A549 (cell line): Measurements from ENCODE around the gene SLC38A2. TPM values are rescaled to one million over a fixed set of nuclear protein-coding genes. Genes with fewer than 3 reads are reported as not detected.
A peak's percentile ranks its signal among the peaks of the same experiment; 100 is the strongest.

Source experiments
- ATAC-seq, 2 experiments: fragments of 200-7000 bp in 1 of 2; fragments of >200 bp in 1 of 2; cut with Nextera tagmentation in 1 of 2; cut with Tn5 transposase in 1 of 2; 3 replicates each; pipeline versions ENCODE4 v1.8.0 to v1.9.1; 2018 to 2020; ENCODE audit warnings: mild to moderate bottlenecking in 1 of 2, moderate library complexity in 1 of 2
- CTCF ChIA-PET: fragments of 300-600 bp; sonication (Branson Sonifier 250); formaldehyde crosslinking; extraction: SDS; loops from one replicate; lab custom pipeline; 2021; ENCODE audit warnings: antibody characterized with exemption, inconsistent platforms; lab: Yijun Ruan, JAX
- POLR2A ChIA-PET: fragments of 350-600 bp; formaldehyde crosslinking; extraction: SDS; loops from one replicate; lab custom pipeline; 2021; ENCODE audit warnings: antibody characterized with exemption, inconsistent platforms; lab: Yijun Ruan, JAX
- DNase-seq, 2 experiments: peaks; one replicate each; pipeline versions ENCODE4 v3.0.0 to v3.0.0-alpha.2; 2011 to 2016; ENCODE audit warnings: low read depth in 1 of 2, low spot score in 1 of 2
- FAIRE-seq: peaks from 2 replicates; lab custom pipeline; 2011; peaks lifted over from hg19 to GRCh38; lab: Jason Lieb, UNC
- H3K27ac ChIP-seq, 2 experiments: fragments of >200 bp; sonication (Bioruptor Twin); formaldehyde crosslinking; 3 replicates each; pipeline ENCODE4 v1.5.1; 2016 to 2017
- H3K4me1 ChIP-seq: fragments of >200 bp; sonication (Bioruptor Twin); formaldehyde crosslinking; 3 replicates; pipeline ENCODE4 v1.6.1; 2016
- H3K4me2 ChIP-seq: fragments of >200 bp; sonication (Bioruptor Twin); formaldehyde crosslinking; 3 replicates; pipeline ENCODE4 v1.6.1; 2016
- H3K4me3 ChIP-seq: fragments of >200 bp; sonication (Bioruptor Twin); formaldehyde crosslinking; 3 replicates; pipeline ENCODE4 v1.5.1; 2016
- H3K9me3 ChIP-seq: fragments of >200 bp; sonication (Bioruptor Twin); formaldehyde crosslinking; 3 replicates; pipeline ENCODE4 v1.6.1; 2016
- CBX2 ChIP-seq: fragments of 200-600 bp; sonication (generic); IDR thresholded peaks from 2 replicates; pipeline ENCODE4 v1.6.1; 2016; ENCODE audit warnings: low read depth, mild to moderate bottlenecking, borderline replicate concordance
- CBX8 ChIP-seq: fragments of 200-600 bp; sonication (generic); IDR thresholded peaks from 2 replicates; pipeline ENCODE4 v1.6.1; 2016
- CEBPB ChIP-seq, 2 experiments: fragments of >200 bp in 1 of 2; sonication (Bioruptor Twin) in 1 of 2; formaldehyde crosslinking in 1 of 2; IDR thresholded peaks; 2 replicates each; pipeline ENCODE4 v1.6.1; 2012 to 2016
- E2F6 ChIP-seq: IDR thresholded peaks from 2 replicates; pipeline ENCODE4 v1.6.1; 2012; ENCODE audit warnings: low read depth, borderline replicate concordance
- EHF ChIP-seq: fragments of 250-450 bp; sonication (Bioruptor Pico); IDR thresholded peaks from 2 replicates; pipeline ENCODE4 v1.5.0; 2020; ENCODE audit warnings: mild to moderate bottlenecking
- ESRRA ChIP-seq: fragments of 150-350 bp; IDR thresholded peaks from 2 replicates; pipeline ENCODE4 v1.6.1; 2014; ENCODE audit warnings: mild to moderate bottlenecking, low read length, borderline replicate concordance
- FOSB ChIP-seq: fragments of 250-450 bp; sonication (Bioruptor Pico); IDR thresholded peaks from 2 replicates; pipeline ENCODE4 v1.5.0; 2020; ENCODE audit warnings: mild to moderate bottlenecking, moderate library complexity
- GATA3 ChIP-seq: IDR thresholded peaks from 2 replicates; pipeline ENCODE4 v1.6.1; 2012; ENCODE audit warnings: borderline replicate concordance
- HEYL ChIP-seq: fragments of 250-450 bp; sonication (Bioruptor Pico); IDR thresholded peaks from 2 replicates; pipeline ENCODE4 v1.8.0; 2021; ENCODE audit warnings: mild to moderate bottlenecking, moderate library complexity
- HOXB13 ChIP-seq: fragments of 250-450 bp; sonication (Bioruptor Pico); IDR thresholded peaks from 2 replicates; pipeline ENCODE4 v1.5.0; 2020; ENCODE audit warnings: low read depth, mild to moderate bottlenecking, moderate library complexity
- HOXB5 ChIP-seq: fragments of 250-450 bp; sonication (Bioruptor Pico); IDR thresholded peaks from 2 replicates; pipeline ENCODE4 v1.5.0; 2020; ENCODE audit warnings: mild to moderate bottlenecking, moderate library complexity
- JUN ChIP-seq, 2 experiments: fragments of >200 bp; sonication (Bioruptor Twin); formaldehyde crosslinking; IDR thresholded peaks; 2 replicates in 1 of 2; 3 replicates in 1 of 2; pipeline ENCODE4 v1.6.1; 2016 to 2017
- JUNB ChIP-seq: fragments of >200 bp; sonication (Bioruptor Twin); formaldehyde crosslinking; IDR thresholded peaks from 2 replicates; pipeline ENCODE4 v1.6.1; 2016
- MAFK ChIP-seq: fragments of 450-650 bp; IDR thresholded peaks from 2 replicates; pipeline ENCODE4 v1.6.1; 2014; ENCODE audit not compliant: partially characterized antibody
- MAZ ChIP-seq: fragments of 150-350 bp; IDR thresholded peaks from 2 replicates; pipeline ENCODE4 v1.6.1; 2014; ENCODE audit warnings: antibody characterized with exemption, low read depth, low read length, borderline replicate concordance
- MYC ChIP-seq: IDR thresholded peaks from 2 replicates; pipeline ENCODE4 v1.6.1; 2012; ENCODE audit warnings: mild to moderate bottlenecking, inconsistent platforms, low read length, improper control_type of control experiment, borderline replicate concordance
- PBX3 ChIP-seq: IDR thresholded peaks from 2 replicates; pipeline ENCODE4 v1.6.1; 2012
- POLR2A ChIP-seq: IDR thresholded peaks from 2 replicates; pipeline ENCODE4 v1.6.1; 2012; ENCODE audit warnings: mild to moderate bottlenecking, low read length
- RAD21 ChIP-seq, 2 experiments: fragments of >200 bp in 1 of 2; sonication (Bioruptor Twin) in 1 of 2; formaldehyde crosslinking in 1 of 2; IDR thresholded peaks in 1 of 2; conservative IDR thresholded peaks in 1 of 2; 2 replicates in 1 of 2; 3 replicates in 1 of 2; pipeline ENCODE4 v1.6.1; 2012 to 2018; ENCODE audit warnings: inconsistent platforms in 1 of 2
- RCOR1 ChIP-seq: fragments of 150-350 bp; IDR thresholded peaks from 2 replicates; pipeline ENCODE4 v1.6.1; 2014; ENCODE audit warnings: antibody characterized with exemption, low read length, low read depth
- RFX5 ChIP-seq: fragments of 450-650 bp; IDR thresholded peaks from 2 replicates; pipeline ENCODE4 v1.7.1; 2014; ENCODE audit warnings: antibody characterized with exemption, mild to moderate bottlenecking, moderate library complexity
- RNF2 ChIP-seq: fragments of 200-600 bp; sonication (generic); IDR thresholded peaks from 2 replicates; pipeline ENCODE4 v1.6.1; 2016; ENCODE audit warnings: low read depth, mild to moderate bottlenecking, antibody characterized with exemption, moderate library complexity, borderline replicate concordance
- TP53 ChIP-seq: fragments of 250-450 bp; sonication (Bioruptor Pico); IDR thresholded peaks from 2 replicates; pipeline ENCODE4 v1.5.0; 2021; ENCODE audit warnings: mild to moderate bottlenecking, moderate library complexity
- ZC3H11A ChIP-seq: fragments of 450-650 bp; IDR thresholded peaks from 2 replicates; pipeline ENCODE4 v1.6.1; 2014; ENCODE audit warnings: antibody characterized with exemption, mild to moderate bottlenecking
- WGBS: methylation state at CpG from one replicate; pipeline ENCODE4 v1.1.6; 2017; ENCODE audit errors: missing lambda C conversion rate; 5-methylcytosine and 5-hydroxymethylcytosine counted together
- polyA plus RNA-seq, 4 experiments: library from polyadenylated mRNA; depleted of rRNA in 3 of 4; stranded (reverse); fragments of >200 nt; fragmentation: RNase III in 1 of 4; extraction: RNeasy Plus Mini Kit Qiagen cat#74134 plus additional on column Dnase treatment in 1 of 4; gene quantifications; 2 replicates in 3 of 4; 3 replicates in 1 of 4; pipeline ENCODE4 v1.2.3, GENCODE V29; 2011 to 2017
- TF ChIP-seq, protein P1 (sequence below): fragments of 450-650 bp; IDR thresholded peaks from 2 replicates; pipeline ENCODE4 v1.6.1; 2014; ENCODE audit warnings: antibody characterized with exemption

SLC38A2 gene
- polyA plus RNA-seq, 2 of the 4 experiments (the other 2 are of a cell fraction), result 187 to 519 TPM

GRCh38 chr12:46396826-46397225, 24.3 kb upstream of the SLC38A2 start:
- WGBS, result 93% methylated on average over 5 of the region's 5 CpGs
- ChIA-PET CTCF (interaction anchor here (1.6 kb wide), 1 partner anchor 10 kb away, joined by 4 read pairs; no protein-coding TSS in a partner anchor), POLR2A (no interaction called here)
- DNase-seq (no peak), FAIRE-seq (no peak), ATAC-seq (no peak)
- H3K4me2 ChIP-seq, result no peak overlapping the region
- no peaks in the 10 kb centered on the region for H3K9me3 ChIP-seq
- H3K4me3 ChIP-seq, result no peak overlapping the region
- H3K27ac ChIP-seq, result no peak overlapping the region
- TF ChIP-seq CBX8, result no peak
- TF ChIP-seq RFX5, result no peak
- TF ChIP-seq JUNB, result no peak
- peaks cover 1% of the 10 kb centered on the region; the same call in 2 of the 3 replicates for H3K4me1 ChIP-seq

DNA sequence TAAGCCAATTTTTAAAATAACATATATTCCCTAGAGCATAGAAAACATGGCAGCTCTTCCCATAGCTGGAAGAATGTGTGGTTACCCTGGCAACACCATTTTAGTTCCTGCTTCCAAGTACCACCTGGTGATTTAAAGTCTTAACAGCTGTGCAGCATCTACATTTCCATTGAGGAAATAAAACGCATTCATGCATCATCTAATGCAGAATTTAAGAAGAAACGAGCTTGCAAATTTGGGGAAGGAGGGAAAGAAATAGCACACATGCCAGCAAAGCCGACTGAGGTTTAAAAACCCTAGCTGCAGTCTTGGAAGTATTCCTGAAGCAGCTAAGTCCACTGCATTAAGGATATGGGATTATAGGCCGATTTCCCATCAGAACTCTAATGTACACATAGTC, 22.8 kb upstream of the SLC38A2 start:
- POLR2A ChIA-PET, result no interaction called here

GRCh38 chr12:46391630-46392029, 19.1 kb upstream of the SLC38A2 start:
- WGBS, result 86% methylated on average over 1 of the region's 1 CpG
- H3K4me1 ChIP-seq, result peaks cover 52% of the 10 kb centered on the region
- no peak overlapping the region for H3K4me3 ChIP-seq
- peak overlapping the region in 1 of 2 experiments; percentile 93; a peak in 1 of 6 replicates for H3K27ac ChIP-seq
- FAIRE-seq (no peak), DNase-seq (no peak), ATAC-seq (no peak)
- CTCF ChIA-PET, result interaction anchor here (0.6 to 1.6 kb wide), 4 partner anchors 9 to 621 kb away, joined by 3 to 4 read pairs (median 4); no protein-coding TSS in a partner anchor
- H3K4me2 ChIP-seq, result peak overlapping the region; percentile 40; the same call in 1 of the 3 replicates
- no peaks in the 10 kb centered on the region for H3K9me3 ChIP-seq
- POLR2A ChIA-PET, result no interaction called here
- TF ChIP-seq E2F6, result 0 out of 2 replicates have a peak, but pooled peaks have one; percentile 12
- TF ChIP-seq POLR2A, result no peak

More for the DNA sequence above, 22.8 kb upstream of the SLC38A2 start:
- Histone ChIP-seq H3K4me1 (peaks cover 15% of the 10 kb centered on the region), H3K27ac (no peak overlapping the region), H3K4me3 (no peak overlapping the region), H3K9me3 (no peaks in the 10 kb centered on the region), H3K4me2 (no peak overlapping the region)
- ATAC-seq, result no peak
- TF ChIP-seq CEBPB (IDR thresholded peaks at IDR 0.05), result no peak
- no peak for TF ChIP-seq EHF (CRISPR knock-in tag)
- TF ChIP-seq HOXB13, result no peak
- TF ChIP-seq MAZ, result no peak
- TF ChIP-seq MAFK, result no peak
- TF ChIP-seq CBX8, result no peak
- no peak for TF ChIP-seq HEYL (CRISPR knock-in tag)
- no peak for TF ChIP-seq ZC3H11A
- CTCF ChIA-PET, result no interaction called here
- no peak for FAIRE-seq
- 81% methylated on average over 4 of the region's 4 CpGs for WGBS
- DNase-seq, result no peak

DNA sequence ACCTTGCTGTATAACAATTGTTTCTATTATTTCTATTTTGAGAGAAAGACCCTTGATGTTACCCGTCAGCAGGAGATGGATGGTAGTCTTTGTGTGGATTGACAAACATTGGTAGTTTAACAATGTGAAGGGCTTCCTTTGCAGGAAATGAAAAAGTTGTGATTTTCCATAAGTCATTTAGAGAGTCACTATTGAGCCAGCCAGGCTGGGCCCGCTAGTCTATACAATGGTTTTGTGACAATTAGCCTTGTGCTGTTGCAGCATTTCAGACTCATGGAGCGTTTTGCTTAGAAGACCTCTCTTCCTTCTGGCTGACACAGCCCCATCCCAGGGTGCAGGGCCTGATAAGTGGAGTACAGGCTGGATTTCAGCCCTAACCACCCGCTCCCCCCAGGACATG, 18.3 kb upstream of the SLC38A2 start:
- ATAC-seq (0 out of 6 replicates have a peak, but pooled peaks of 1 of the 2 experiments have one; percentile 6), FAIRE-seq (no peak)
- H3K4me3 ChIP-seq, result no peak overlapping the region
- CTCF ChIA-PET, result interaction anchor here (1.0 to 1.6 kb wide), 4 partner anchors 10 to 286 kb away, joined by 3 to 4 read pairs (median 4); no protein-coding TSS in a partner anchor
- POLR2A ChIA-PET, result no interaction called here
- H3K4me2 ChIP-seq, result peak overlapping the region; percentile 40; the same call in 2 of the 3 replicates
- TF ChIP-seq ESRRA, result no peak
- TF ChIP-seq, all 56 proteins: peak for 0
- Histone ChIP-seq H3K27ac (peak overlapping the region; percentile 18 to 93; a peak in 2 of 6 replicates), H3K4me1 (peaks cover 57% of the 10 kb centered on the region), H3K9me3 (no peaks in the 10 kb centered on the region)
- no peak for DNase-seq
- WGBS, result 83% methylated on average over 4 of the region's 4 CpGs

GRCh38 chr12:46390304-46390703, 17.7 kb upstream of the SLC38A2 start:
- no peak overlapping the region for H3K4me3 ChIP-seq
- TF ChIP-seq RNF2, result no peak
- TF ChIP-seq PBX3, result no peak
- TF ChIP-seq JUN (IDR thresholded peaks at IDR 0.05), result no peak
- TF ChIP-seq, protein P1, sequence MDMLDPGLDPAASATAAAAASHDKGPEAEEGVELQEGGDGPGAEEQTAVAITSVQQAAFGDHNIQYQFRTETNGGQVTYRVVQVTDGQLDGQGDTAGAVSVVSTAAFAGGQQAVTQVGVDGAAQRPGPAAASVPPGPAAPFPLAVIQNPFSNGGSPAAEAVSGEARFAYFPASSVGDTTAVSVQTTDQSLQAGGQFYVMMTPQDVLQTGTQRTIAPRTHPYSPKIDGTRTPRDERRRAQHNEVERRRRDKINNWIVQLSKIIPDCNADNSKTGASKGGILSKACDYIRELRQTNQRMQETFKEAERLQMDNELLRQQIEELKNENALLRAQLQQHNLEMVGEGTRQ, result no peak
- TF ChIP-seq RAD21 (conservative IDR thresholded peaks at IDR 0.05 in 1 of 2, IDR thresholded peaks at IDR 0.05 in 1 of 2), result no peak
- no peak for TF ChIP-seq RCOR1
- no peak for TF ChIP-seq MYC
- no peak for TF ChIP-seq GATA3
- TF ChIP-seq RFX5, result no peak
- TF ChIP-seq CBX2, result no peak
- no peak for TF ChIP-seq TP53
- no peak for TF ChIP-seq HOXB5 (CRISPR knock-in tag)
- no peak for TF ChIP-seq MAFK
- TF ChIP-seq FOSB, result no peak

More at GRCh38 chr12:46390304-46390703, 17.7 kb upstream of the SLC38A2 start:
- H3K4me1 ChIP-seq, result peaks cover 63% of the 10 kb centered on the region
- peak overlapping the region; percentile 40 for H3K4me2 ChIP-seq
- H3K9me3 ChIP-seq, result no peaks in the 10 kb centered on the region
- DNase-seq (no peak), FAIRE-seq (peak; percentile 77), ATAC-seq (no peak)
- ChIA-PET POLR2A (interaction anchor here (0.5 kb wide), 1 partner anchor 32 kb away, joined by 3 read pairs; no protein-coding TSS in a partner anchor), CTCF (interaction anchor here (1.1 to 1.4 kb wide), 2 partner anchors 254 to 286 kb away, joined by 3 to 4 read pairs; no protein-coding TSS in a partner anchor)
- WGBS, result 50% methylated on average over 1 of the region's 1 CpG
- peak overlapping the region; percentile 18 to 93; a peak in 2 of 6 replicates for H3K27ac ChIP-seq
